ENCODE data around the gene MCEMP1. TPM values are rescaled to one million over a fixed set of nuclear protein-coding genes. Genes with fewer than 3 reads are reported as not detected.

MCEMP1 gene
- total and polyA plus RNA-seq, 2 of the 4 experiments (the other 2 are of a cell fraction), result 0.15 TPM; not detected in 1

- dilution Hi-C loops (cut with HindIII; ENCODE audit: low sequenced_read_pairs, unreplicated experiment) (no loop called here), intact Hi-C loops (cut with micrococcal nuclease) (no loop called here), in situ Hi-C loops (cut with MboI; ENCODE audit: low sequenced_read_pairs) (no loop called here)
- Histone ChIP-seq H2AK9ac (replicated peaks; ENCODE audit: low read depth, low read length, poor library complexity) (no peak overlapping the region), H3K27ac (ENCODE audit: insufficient read depth, low read length) (no peak overlapping the region), H4K5ac (ENCODE audit: low read depth, low read length) (no peak overlapping the region), H3K27me3 (ENCODE audit: control insufficient read depth, insufficient read depth, low read length) (peaks cover 14% of the 10 kb centered on the region; the same call in 1 of the 2 replicates), H3K4me3 (ENCODE audit: insufficient read depth, low read depth, low read length) (no peak overlapping the region), H4K8ac (ENCODE audit: low read depth in 2 of 2, low read length in 2 of 2) (no peak overlapping the region), H2BK120ac (ENCODE audit: low read depth, low read length) (no peak overlapping the region), H3K4me2 (ENCODE audit: low read depth, low read length) (no peak overlapping the region), H3K23ac (ENCODE audit: low read depth, low read length) (no peak overlapping the region), H2BK20ac (ENCODE audit: low read depth, low read length) (no peak overlapping the region), H3K4ac (ENCODE audit: low read depth, low read length) (no peak overlapping the region), H2BK5ac (ENCODE audit: low read depth, low read length, poor library complexity, severe bottlenecking) (peak overlapping the region; percentile 43), H3K9me3 (ENCODE audit: control insufficient read depth, insufficient read depth, low read length) (no peaks in the 10 kb centered on the region), H3K56ac (ENCODE audit: extremely low read depth, insufficient read depth, low read length) (no peak overlapping the region), H2BK15ac (ENCODE audit: low read depth, low read length) (no peak overlapping the region), H2AFZ (replicated peaks; ENCODE audit: low read length, poor library complexity) (peak overlapping the region; percentile 51), H3K9me1 (ENCODE audit: insufficient read depth, low read length) (peaks cover 12% of the 10 kb centered on the region), H4K91ac (ENCODE audit: insufficient read depth, low read depth, low read length) (no peak overlapping the region), H2AK5ac (ENCODE audit: low read depth, low read length) (no peak overlapping the region), H3K14ac (replicated peaks; ENCODE audit: low read depth, low read length) (no peak overlapping the region), H3K18ac (ENCODE audit: low read depth, low read length) (no peak overlapping the region), H3K79me1 (ENCODE audit: low read depth in 1 of 2, low read length in 2 of 2) (no peaks in the 10 kb centered on the region), H3K9ac (ENCODE audit: low read depth, low read length) (no peak overlapping the region), H4K20me1 (ENCODE audit: insufficient read depth, low read length) (peaks cover 5% of the 10 kb centered on the region; the same call in 1 of the 2 replicates), H3K4me1 (ENCODE audit: control insufficient read depth, insufficient read depth, low read length) (no peaks in the 10 kb centered on the region), H3K36me3 (ENCODE audit: control insufficient read depth, insufficient read depth, low read length) (no peaks in the 10 kb centered on the region)
- ATAC-seq (ENCODE audit: low read depth), result no peak
- no TSS peak for BruUV-seq (replicated peaks)
- WGBS, 2 experiments (ENCODE audit: extremely low coverage in 2 of 2, insufficient read length in 1 of 2), result 86% methylated on average over 9 of the region's 13 CpGs; no CpG with 5 or more reads in 1 of the 2 experiments
- ChIA-PET POLR2A (ENCODE audit: unreplicated experiment) (no interaction called here), CTCF (no interaction called here)
- no peak for TF ChIP-seq NFE2L2 (IDR thresholded peaks at IDR 0.05; ENCODE audit: low read depth, low read length)
- no peak for TF ChIP-seq USF2 (IDR thresholded peaks at IDR 0.05; ENCODE audit: low read depth, low read length)
- TF ChIP-seq ELK1 (IDR thresholded peaks at IDR 0.05; ENCODE audit: borderline replicate concordance, low read depth, low read length), result no peak
- TF ChIP-seq CEBPB (IDR thresholded peaks at IDR 0.05; ENCODE audit: low read depth, low read length), result no peak
- TF ChIP-seq SMC3 (IDR thresholded peaks at IDR 0.05; ENCODE audit: low read depth, low read length), result no peak
- no peak for TF ChIP-seq RFX5 (IDR thresholded peaks at IDR 0.05; ENCODE audit: low read depth, low read length)
- TF ChIP-seq POLR2A (IDR thresholded peaks at IDR 0.05; ENCODE audit: low read depth, low read length), result no peak
- no peak for TF ChIP-seq MAFK (IDR thresholded peaks at IDR 0.05; ENCODE audit: low read depth, low read length)
- TF ChIP-seq CHD1 (IDR thresholded peaks at IDR 0.05; ENCODE audit: low read depth, low read length), result no peak
- no peak for TF ChIP-seq CTCF (conservative IDR thresholded peaks at IDR 0.05; ENCODE audit: low read depth, low read length)
- no peak for TF ChIP-seq FOS (IDR thresholded peaks at IDR 0.05; ENCODE audit: low read depth, low read length)
- TF ChIP-seq MXI1 (IDR thresholded peaks at IDR 0.05; ENCODE audit: borderline replicate concordance, low read depth, low read length), result no peak
- TF ChIP-seq RAD21 (IDR thresholded peaks at IDR 0.05; ENCODE audit: low read length), result no peak
- TF ChIP-seq MAZ (IDR thresholded peaks at IDR 0.05; ENCODE audit: borderline replicate concordance, low read depth, low read length), result no peak
- TF ChIP-seq RCOR1 (IDR thresholded peaks at IDR 0.05; ENCODE audit: insufficient replicate concordance, low read length), result no peak
- TF ChIP-seq BHLHE40 (IDR thresholded peaks at IDR 0.05; ENCODE audit: low read depth, low read length), result no peak
- DNase-seq, result no peak
Observed at GRCh38 chr19:7639863-7640348, 37.0 kb upstream of the MCEMP1 start.

Data from IMR-90 (cell line).